Tibial artery (tissue), 4 donors: ENCODE measurements around the gene RETNLB.

Experiments used
- DNase-seq, 2 donors: peaks; one replicate each; pipeline ENCODE4 v3.0.0-alpha.2; 2019
- H3K27ac ChIP-seq, 2 donors: fragments of 200-600 bp; sonication (generic) in 1 of 2; 1 replicate in 1 of 2; 2 replicates in 1 of 2; pipeline ENCODE4 v1.5.1; 2018 to 2019; ENCODE audit warnings: mild to moderate bottlenecking in 1 of 2
- H3K27me3 ChIP-seq, 2 donors: fragments of 200-600 bp; sonication (generic) in 1 of 2; one replicate each; pipeline versions ENCODE4 v1.5.1 to v1.6.0; 2016 to 2019
- H3K36me3 ChIP-seq, 3 donors: fragments of 200-600 bp; sonication (generic) in 2 of 3; one replicate each; pipeline ENCODE4 v1.5.1; 2016 to 2019; ENCODE audit warnings: mild to moderate bottlenecking in 2 of 3
- H3K4me1 ChIP-seq, 4 donors: fragments of 200-600 bp; sonication (generic) in 2 of 4; 1 replicate in 3 of 4; 2 replicates in 1 of 4; pipeline ENCODE4 v1.5.1; 2016 to 2019
- H3K4me3 ChIP-seq, 2 donors: fragments of 200-600 bp; sonication (generic) in 1 of 2; 1 replicate in 1 of 2; 2 replicates in 1 of 2; pipeline ENCODE4 v1.5.1; 2018 to 2019; ENCODE audit warnings: mild to moderate bottlenecking in 2 of 2
- H3K9me3 ChIP-seq, 3 donors: fragments of 200-600 bp; sonication (generic) in 1 of 3; one replicate each; pipeline ENCODE4 v1.5.1; 2016 to 2019
- intact Hi-C: fragments of 100-400 bp; cut with DNase I; formaldehyde crosslinking; loops from one replicate; pipeline ENCODE4 v1.15.0; 2023; ENCODE audit warnings: low total_unique reads
- TF ChIP-seq, protein P1 (sequence below), 2 experiments: fragments of 200-600 bp in 1 of 2; fragments of 450-650 bp in 1 of 2; IDR thresholded peaks; one replicate each; pipeline ENCODE4 v1.5.1; 2017 to 2019; ENCODE audit warnings: antibody characterized with exemption in 2 of 2, mild to moderate bottlenecking in 1 of 2, moderate library complexity in 1 of 2

RETNLB gene

GRCh38 chr3:108779496-108779895 lies 22.3 kb upstream of the RETNLB start:
- DNase-seq, result no peak
- Histone ChIP-seq H3K27me3 (no peaks in the 10 kb centered on the region), H3K4me1 (no peaks in the 10 kb centered on the region), H3K9me3 (no peaks in the 10 kb centered on the region), H3K4me3 (no peak overlapping the region), H3K36me3 (no peaks in the 10 kb centered on the region), H3K27ac (no peak overlapping the region)
- intact Hi-C loops, result no loop called here
- TF ChIP-seq, protein P1, sequence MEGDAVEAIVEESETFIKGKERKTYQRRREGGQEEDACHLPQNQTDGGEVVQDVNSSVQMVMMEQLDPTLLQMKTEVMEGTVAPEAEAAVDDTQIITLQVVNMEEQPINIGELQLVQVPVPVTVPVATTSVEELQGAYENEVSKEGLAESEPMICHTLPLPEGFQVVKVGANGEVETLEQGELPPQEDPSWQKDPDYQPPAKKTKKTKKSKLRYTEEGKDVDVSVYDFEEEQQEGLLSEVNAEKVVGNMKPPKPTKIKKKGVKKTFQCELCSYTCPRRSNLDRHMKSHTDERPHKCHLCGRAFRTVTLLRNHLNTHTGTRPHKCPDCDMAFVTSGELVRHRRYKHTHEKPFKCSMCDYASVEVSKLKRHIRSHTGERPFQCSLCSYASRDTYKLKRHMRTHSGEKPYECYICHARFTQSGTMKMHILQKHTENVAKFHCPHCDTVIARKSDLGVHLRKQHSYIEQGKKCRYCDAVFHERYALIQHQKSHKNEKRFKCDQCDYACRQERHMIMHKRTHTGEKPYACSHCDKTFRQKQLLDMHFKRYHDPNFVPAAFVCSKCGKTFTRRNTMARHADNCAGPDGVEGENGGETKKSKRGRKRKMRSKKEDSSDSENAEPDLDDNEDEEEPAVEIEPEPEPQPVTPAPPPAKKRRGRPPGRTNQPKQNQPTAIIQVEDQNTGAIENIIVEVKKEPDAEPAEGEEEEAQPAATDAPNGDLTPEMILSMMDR (IDR thresholded peaks at IDR 0.05), result no peak

- intact Hi-C loops, result no loop called here
- Histone ChIP-seq H3K27me3 (no peaks in the 10 kb centered on the region), H3K4me3 (no peak overlapping the region)
Measured at GRCh38 chr3:108775649-108776048, 18.4 kb upstream of the RETNLB start.

DNA sequence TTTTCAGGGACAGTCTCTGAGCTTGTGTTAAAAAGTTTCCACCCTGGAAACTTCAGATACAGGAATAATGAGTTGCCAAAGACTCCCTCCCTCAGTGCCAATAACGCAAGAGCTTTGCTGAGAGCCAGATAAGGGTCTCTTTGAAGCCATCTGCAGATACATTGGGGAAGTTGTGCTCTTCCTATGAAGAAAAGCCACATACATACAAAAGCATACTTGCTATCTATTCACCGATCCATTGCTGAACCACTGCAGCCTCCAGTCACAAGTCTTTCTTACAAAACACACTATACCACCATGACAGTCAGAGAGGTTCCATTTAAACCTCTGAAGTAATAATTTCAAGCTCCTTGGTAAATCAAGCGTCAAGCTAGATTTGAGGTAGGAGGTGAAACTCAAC lies 10.0 kb upstream of the RETNLB start:
- TF ChIP-seq, protein P1 (IDR thresholded peaks at IDR 0.05), result no peak
- Histone ChIP-seq H3K4me1 (no peaks in the 10 kb centered on the region), H3K27me3 (no peaks in the 10 kb centered on the region), H3K9me3 (no peaks in the 10 kb centered on the region), H3K4me3 (no peak overlapping the region), H3K36me3 (no peaks in the 10 kb centered on the region), H3K27ac (no peak overlapping the region)
- no peak for DNase-seq
- intact Hi-C loops, result no loop called here

More at GRCh38 chr3:108775649-108776048, 18.4 kb upstream of the RETNLB start:
- H3K4me1 ChIP-seq, result no peaks in the 10 kb centered on the region
- no peak overlapping the region for H3K27ac ChIP-seq
- no peaks in the 10 kb centered on the region for H3K36me3 ChIP-seq
- no peak for DNase-seq
- TF ChIP-seq, protein P1 (IDR thresholded peaks at IDR 0.05), result no peak
- no peaks in the 10 kb centered on the region for H3K9me3 ChIP-seq

- Histone ChIP-seq H3K4me3 (no peak overlapping the region), H3K4me1 (no peaks in the 10 kb centered on the region), H3K27ac (no peak overlapping the region), H3K27me3 (no peaks in the 10 kb centered on the region), H3K9me3 (no peaks in the 10 kb centered on the region), H3K36me3 (no peaks in the 10 kb centered on the region)
- TF ChIP-seq, protein P1 (IDR thresholded peaks at IDR 0.05), result no peak
- intact Hi-C loops, result no loop called here
- no peak for DNase-seq
Measured at GRCh38 chr3:108755686-108756085, 1.5 kb downstream of the RETNLB start.

DNA sequence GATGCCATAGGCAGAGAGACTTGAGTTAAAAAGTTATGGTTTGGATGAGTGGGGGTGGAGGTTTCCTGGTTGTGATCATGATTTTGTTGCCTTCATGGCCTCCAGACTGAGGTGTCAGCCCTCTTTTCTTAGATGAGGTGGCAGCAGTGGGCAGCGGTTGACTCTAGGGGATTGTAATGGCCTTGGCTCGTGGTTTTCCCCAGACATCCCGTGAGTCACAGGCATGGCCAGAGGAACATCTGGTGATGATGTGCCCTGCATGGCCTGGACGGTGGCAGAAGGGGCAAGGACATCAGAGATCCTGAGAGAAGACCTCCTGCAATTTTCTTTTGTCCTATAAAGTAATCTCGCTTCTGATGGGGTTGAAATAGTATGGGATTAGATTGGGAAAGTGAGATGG lies 12.4 kb downstream of the RETNLB start:
- no peaks in the 10 kb centered on the region for H3K36me3 ChIP-seq
- no peaks in the 10 kb centered on the region for H3K27me3 ChIP-seq
- peaks cover 0 to 4% (median 2%) of the 10 kb centered on the region in 3 donors for H3K9me3 ChIP-seq
- H3K4me1 ChIP-seq, result no peaks in the 10 kb centered on the region
- intact Hi-C loops, result no loop called here
- no peak overlapping the region for H3K27ac ChIP-seq
- no peak for DNase-seq
- H3K4me3 ChIP-seq, result no peak overlapping the region
- TF ChIP-seq, protein P1 (IDR thresholded peaks at IDR 0.05), result no peak

- H3K4me1 ChIP-seq, result no peaks in the 10 kb centered on the region
- intact Hi-C loops, result no loop called here
- H3K4me3 ChIP-seq, result no peak overlapping the region
Measured at GRCh38 chr3:108742929-108743328, 14.3 kb downstream of the RETNLB start.

More at GRCh38 chr3:108742929-108743328, 14.3 kb downstream of the RETNLB start:
- no peak for DNase-seq
- Histone ChIP-seq H3K27ac (no peak overlapping the region), H3K9me3 (peaks cover 0 to 2% (median 0%) of the 10 kb centered on the region in 3 donors), H3K36me3 (no peaks in the 10 kb centered on the region), H3K27me3 (no peaks in the 10 kb centered on the region)
- TF ChIP-seq, protein P1 (IDR thresholded peaks at IDR 0.05), result no peak
